ENCODE results near the gene FSIP2. TPM values are rescaled to one million over a fixed set of nuclear protein-coding genes. Genes with fewer than 3 reads are reported as not detected.

The FSIP2 gene
- total RNA-seq, 2 donors from 2014 or later, result 4.4 to 5.9 TPM

- intact Hi-C loops (cut with DNase I), result no loop called here
- H3K36me3 ChIP-seq, result no peaks in the 10 kb centered on the region
- no peaks in the 10 kb centered on the region for H3K27me3 ChIP-seq
- no peak overlapping the region for H3K4me3 ChIP-seq
- no peak overlapping the region for H3K27ac ChIP-seq
- H3K9me3 ChIP-seq, result no peaks in the 10 kb centered on the region
- no peaks in the 10 kb centered on the region for H3K4me1 ChIP-seq
- no peak for DNase-seq
- no peak for TF ChIP-seq CTCF (IDR thresholded peaks at IDR 0.05)
- H3K9ac ChIP-seq (ENCODE audit: low read depth in 2 of 2, low read length in 2 of 2), result no peak overlapping the region
These were observed 43.7 kb downstream of the FSIP2 start for GRCh38 chr2:185782223-185782769.

- Histone ChIP-seq H3K4me3 (no peak overlapping the region), H3K36me3 (no peaks in the 10 kb centered on the region), H3K4me1 (no peaks in the 10 kb centered on the region), H3K9me3 (no peaks in the 10 kb centered on the region), H3K9ac (ENCODE audit: low read depth in 2 of 2, low read length in 2 of 2) (no peak overlapping the region), H3K27ac (no peak overlapping the region), H3K27me3 (no peaks in the 10 kb centered on the region)
- TF ChIP-seq CTCF (IDR thresholded peaks at IDR 0.05), result no peak
- intact Hi-C loops (cut with DNase I), result no loop called here
- DNase-seq, result no peak
These were observed 46.6 kb downstream of the FSIP2 start for GRCh38 chr2:185785156-185785555.

GRCh38 chr2:185785851-185786473, 47.4 kb downstream of the FSIP2 start:
- intact Hi-C loops (cut with DNase I), result no loop called here
- Histone ChIP-seq H3K4me1 (no peaks in the 10 kb centered on the region), H3K27ac (no peak overlapping the region), H3K27me3 (no peaks in the 10 kb centered on the region), H3K9ac (ENCODE audit: low read depth in 2 of 2, low read length in 2 of 2) (no peak overlapping the region), H3K36me3 (no peaks in the 10 kb centered on the region), H3K9me3 (no peaks in the 10 kb centered on the region), H3K4me3 (no peak overlapping the region)
- TF ChIP-seq CTCF (IDR thresholded peaks at IDR 0.05), result no peak
- no peak for DNase-seq

- DNase-seq, result no peak
- no peak for TF ChIP-seq CTCF (IDR thresholded peaks at IDR 0.05)
- no peak overlapping the region for H3K9ac ChIP-seq (ENCODE audit: low read depth in 2 of 2, low read length in 2 of 2)
- H3K4me1 ChIP-seq, result no peaks in the 10 kb centered on the region
- H3K4me3 ChIP-seq, result no peak overlapping the region
- no peaks in the 10 kb centered on the region for H3K9me3 ChIP-seq
- no peaks in the 10 kb centered on the region for H3K36me3 ChIP-seq
- H3K27ac ChIP-seq, result no peak overlapping the region
- intact Hi-C loops (cut with DNase I), result no loop called here
- H3K27me3 ChIP-seq, result no peaks in the 10 kb centered on the region
These were observed 48.9 kb downstream of the FSIP2 start for GRCh38 chr2:185787227-185788145.

GRCh38 chr2:185790361-185790760, 51.8 kb downstream of the FSIP2 start:
- intact Hi-C loops (cut with DNase I), result no loop called here
- no peak overlapping the region for H3K27ac ChIP-seq

More at GRCh38 chr2:185790361-185790760, 51.8 kb downstream of the FSIP2 start:
- no peak for TF ChIP-seq CTCF (IDR thresholded peaks at IDR 0.05)
- Histone ChIP-seq H3K36me3 (no peaks in the 10 kb centered on the region), H3K9ac (ENCODE audit: low read depth in 2 of 2, low read length in 2 of 2) (no peak overlapping the region), H3K9me3 (no peaks in the 10 kb centered on the region), H3K4me1 (no peaks in the 10 kb centered on the region), H3K27me3 (no peaks in the 10 kb centered on the region), H3K4me3 (no peak overlapping the region)
- DNase-seq, result no peak
